K562 (cell line): ENCODE results near the gene NT5DC4. TPM values are rescaled to one million over a fixed set of nuclear protein-coding genes. Genes with fewer than 3 reads are reported as not detected.

Experiments
- CC2D1A ChIP-seq: fragments of 450-650 bp; IDR thresholded peaks from 2 replicates; pipeline ENCODE4 v1.6.1; 2017; ENCODE audit warnings: mild to moderate bottlenecking
- FUS ChIP-seq: fragments of 200-400 bp; formaldehyde crosslinking; optimal IDR thresholded peaks from 2 replicates; pipeline ENCODE3; 2017; ENCODE audit warnings: low read depth, low read length
- KLF1 ChIP-seq: fragments of 450-650 bp; IDR thresholded peaks from 2 replicates; pipeline ENCODE4 v1.6.1; 2016; ENCODE audit warnings: missing genetic modification characterization, missing compliant biosample characterization
- MEF2A ChIP-seq: IDR thresholded peaks from 2 replicates; pipeline ENCODE4 v1.6.1; 2011; ENCODE audit warnings: low read depth, mild to moderate bottlenecking, low read length, moderate library complexity; ENCODE audit not compliant: control insufficient read depth
- MYBL2 ChIP-seq, 2 experiments: fragments of 450-650 bp in 1 of 2; sonication (generic) in 1 of 2; formaldehyde crosslinking in 1 of 2; IDR thresholded peaks; 2 replicates each; pipeline versions ENCODE4 v1.6.1 to v1.8.1; 2017 to 2022; ENCODE audit warnings: borderline replicate concordance in 1 of 2, inconsistent platforms in 1 of 2, low read depth in 1 of 2, mild to moderate bottlenecking in 1 of 2, missing genetic modification reagents in 1 of 2, moderate library complexity in 1 of 2
- NCOA2 ChIP-seq, 2 experiments: fragments of 450-650 bp; IDR thresholded peaks; 2 replicates each; pipeline ENCODE4 v1.6.1; 2018; ENCODE audit warnings: mild to moderate bottlenecking in 2 of 2, moderate library complexity in 1 of 2; ENCODE audit not compliant: partially characterized antibody in 2 of 2
- NR2F6 ChIP-seq: fragments of 450-650 bp; formaldehyde crosslinking; IDR thresholded peaks from 2 replicates; pipeline ENCODE4 v1.4.0; 2020; ENCODE audit warnings: mild to moderate bottlenecking
- PHF8 ChIP-seq: fragments of 200-600 bp; sonication (generic); IDR thresholded peaks from 2 replicates; pipeline ENCODE4 v1.6.1; 2012; ENCODE audit warnings: mixed run types, mild to moderate bottlenecking, inconsistent platforms, low read length, moderate library complexity, borderline replicate concordance
- POLR2H ChIP-seq: IDR thresholded peaks from 2 replicates; pipeline ENCODE4 v1.6.1; 2016; ENCODE audit warnings: missing genetic modification characterization, low read depth, mild to moderate bottlenecking, control low read depth, missing compliant biosample characterization, moderate library complexity
- RBM39 ChIP-seq: fragments of 200-400 bp; formaldehyde crosslinking; optimal IDR thresholded peaks from 2 replicates; pipeline ENCODE3; 2018; ENCODE audit warnings: low read depth, low read length
- SAFB ChIP-seq: fragments of 200-400 bp; formaldehyde crosslinking; IDR thresholded peaks from 2 replicates; pipeline ENCODE4 v1.6.1; 2017; ENCODE audit warnings: low read depth, low read length, borderline replicate concordance
- SMARCE1 ChIP-seq: fragments of 450-650 bp; IDR thresholded peaks from 2 replicates; pipeline ENCODE4 v1.7.1; 2016; ENCODE audit warnings: mild to moderate bottlenecking
- ZNF146 ChIP-seq: IDR thresholded peaks from one replicate; pipeline ENCODE4 v1.6.1; 2018; ENCODE audit warnings: missing compliant biosample characterization; ENCODE audit not compliant: unreplicated experiment
- ZNF224 ChIP-seq: sonication (generic); formaldehyde crosslinking; IDR thresholded peaks from 2 replicates; pipeline ENCODE4 v1.8.0; 2022; ENCODE audit warnings: mild to moderate bottlenecking, missing genetic modification reagents
- ZNF232 ChIP-seq: sonication (generic); formaldehyde crosslinking; IDR thresholded peaks from 2 replicates; pipeline ENCODE4 v1.8.0; 2022; ENCODE audit warnings: mild to moderate bottlenecking, missing genetic modification reagents
- ZNF316 ChIP-seq: fragments of 450-650 bp; IDR thresholded peaks from 2 replicates; pipeline ENCODE4 v1.6.1; 2016
- ZNF507 ChIP-seq: conservative IDR thresholded peaks from 2 replicates; pipeline ENCODE4 v1.6.1; 2017; ENCODE audit warnings: missing genetic modification characterization, missing compliant biosample characterization
- ZNF644 ChIP-seq: fragments of 200-800 bp; sonication (Bioruptor generic); IDR thresholded peaks from 2 replicates; pipeline ENCODE4 v1.6.1; 2016; ENCODE audit warnings: low read depth, missing genetic modification characterization, missing compliant biosample characterization
- polyA plus RNA-seq, 8 experiments: library from polyadenylated mRNA; depleted of rRNA in 4 of 8; stranded (reverse) in 5 of 8; unstranded in 3 of 8; fragments of >200 nt; fragmentation: Nextera tagmentation in 2 of 8; fragmentation: Illumina TruSeq in 1 of 8; extraction: Ambion mirVana in 2 of 8; extraction: Trizol in 1 of 8; gene quantifications; 2 replicates each; pipeline versions ENCODE4 v1.2.1 to v1.2.3, GENCODE V29; 2011 to 2014; ENCODE audit warnings: inconsistent platforms in 1 of 8, missing spikeins in 1 of 8
- total RNA-seq, 7 experiments: library from RNA; depleted of rRNA in 6 of 7; stranded (reverse); fragments of >200 nt in 6 of 7; fragmentation: Illumina TruSeq in 2 of 7; extraction: Trizol in 2 of 7; gene quantifications; 2 replicates each; pipeline versions ENCODE4 v1.2.1 to v1.2.3, GENCODE V29; 2011 to 2021; ENCODE audit warnings: low replicate concordance in 1 of 7
- TF ChIP-seq, protein P1 (sequence below): fragments of 250-450 bp; sonication (Bioruptor Pico); IDR thresholded peaks from 2 replicates; pipeline ENCODE4 v1.5.0; 2022; ENCODE audit warnings: mild to moderate bottlenecking
- TF ChIP-seq, protein P2 (sequence below): fragments of 250-450 bp; sonication (Bioruptor Pico); IDR thresholded peaks from 2 replicates; pipeline ENCODE4 v1.5.0; 2020; ENCODE audit warnings: mild to moderate bottlenecking
- TF ChIP-seq, protein P3 (sequence below): fragments of 450-650 bp; IDR thresholded peaks from 2 replicates; pipeline ENCODE4 v1.7.0; 2016; ENCODE audit warnings: borderline replicate concordance
- TF ChIP-seq, protein P4 (sequence below): fragments of 250-450 bp; sonication (Bioruptor Pico); IDR thresholded peaks from 2 replicates; pipeline ENCODE4 v1.6.1; 2021; ENCODE audit warnings: mild to moderate bottlenecking
- TF ChIP-seq, protein P5 (sequence below): sonication (generic); formaldehyde crosslinking; IDR thresholded peaks from 2 replicates; pipeline ENCODE4 v1.5.0; 2020; ENCODE audit warnings: missing genetic modification reagents

The NT5DC4 gene
- total and polyA plus RNA-seq, 9 of the 15 experiments (the other 6 are each of a cell fraction or from before 2014, with no cell fraction given): 0.44 to 6.9 (median 2.5) TPM

- TF ChIP-seq, protein P1, sequence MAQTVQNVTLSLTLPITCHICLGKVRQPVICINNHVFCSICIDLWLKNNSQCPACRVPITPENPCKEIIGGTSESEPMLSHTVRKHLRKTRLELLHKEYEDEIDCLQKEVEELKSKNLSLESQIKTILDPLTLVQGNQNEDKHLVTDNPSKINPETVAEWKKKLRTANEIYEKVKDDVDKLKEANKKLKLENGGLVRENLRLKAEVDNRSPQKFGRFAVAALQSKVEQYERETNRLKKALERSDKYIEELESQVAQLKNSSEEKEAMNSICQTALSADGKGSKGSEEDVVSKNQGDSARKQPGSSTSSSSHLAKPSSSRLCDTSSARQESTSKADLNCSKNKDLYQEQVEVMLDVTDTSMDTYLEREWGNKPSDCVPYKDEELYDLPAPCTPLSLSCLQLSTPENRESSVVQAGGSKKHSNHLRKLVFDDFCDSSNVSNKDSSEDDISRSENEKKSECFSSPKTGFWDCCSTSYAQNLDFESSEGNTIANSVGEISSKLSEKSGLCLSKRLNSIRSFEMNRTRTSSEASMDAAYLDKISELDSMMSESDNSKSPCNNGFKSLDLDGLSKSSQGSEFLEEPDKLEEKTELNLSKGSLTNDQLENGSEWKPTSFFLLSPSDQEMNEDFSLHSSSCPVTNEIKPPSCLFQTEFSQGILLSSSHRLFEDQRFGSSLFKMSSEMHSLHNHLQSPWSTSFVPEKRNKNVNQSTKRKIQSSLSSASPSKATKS: no peak
- TF ChIP-seq ZNF644 (tag): no peak; the same call in 1 of the 2 replicates
- no peak for TF ChIP-seq ZNF224
- no peak for TF ChIP-seq KLF1
- no peak for TF ChIP-seq SAFB
- TF ChIP-seq, protein P2, sequence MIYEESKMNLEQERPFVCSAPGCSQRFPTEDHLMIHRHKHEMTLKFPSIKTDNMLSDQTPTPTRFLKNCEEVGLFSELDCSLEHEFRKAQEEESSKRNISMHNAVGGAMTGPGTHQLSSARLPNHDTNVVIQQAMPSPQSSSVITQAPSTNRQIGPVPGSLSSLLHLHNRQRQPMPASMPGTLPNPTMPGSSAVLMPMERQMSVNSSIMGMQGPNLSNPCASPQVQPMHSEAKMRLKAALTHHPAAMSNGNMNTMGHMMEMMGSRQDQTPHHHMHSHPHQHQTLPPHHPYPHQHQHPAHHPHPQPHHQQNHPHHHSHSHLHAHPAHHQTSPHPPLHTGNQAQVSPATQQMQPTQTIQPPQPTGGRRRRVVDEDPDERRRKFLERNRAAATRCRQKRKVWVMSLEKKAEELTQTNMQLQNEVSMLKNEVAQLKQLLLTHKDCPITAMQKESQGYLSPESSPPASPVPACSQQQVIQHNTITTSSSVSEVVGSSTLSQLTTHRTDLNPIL (CRISPR knock-in tag): no peak
- no peak for TF ChIP-seq RBM39
- no peak for TF ChIP-seq FUS
- TF ChIP-seq, protein P3, sequence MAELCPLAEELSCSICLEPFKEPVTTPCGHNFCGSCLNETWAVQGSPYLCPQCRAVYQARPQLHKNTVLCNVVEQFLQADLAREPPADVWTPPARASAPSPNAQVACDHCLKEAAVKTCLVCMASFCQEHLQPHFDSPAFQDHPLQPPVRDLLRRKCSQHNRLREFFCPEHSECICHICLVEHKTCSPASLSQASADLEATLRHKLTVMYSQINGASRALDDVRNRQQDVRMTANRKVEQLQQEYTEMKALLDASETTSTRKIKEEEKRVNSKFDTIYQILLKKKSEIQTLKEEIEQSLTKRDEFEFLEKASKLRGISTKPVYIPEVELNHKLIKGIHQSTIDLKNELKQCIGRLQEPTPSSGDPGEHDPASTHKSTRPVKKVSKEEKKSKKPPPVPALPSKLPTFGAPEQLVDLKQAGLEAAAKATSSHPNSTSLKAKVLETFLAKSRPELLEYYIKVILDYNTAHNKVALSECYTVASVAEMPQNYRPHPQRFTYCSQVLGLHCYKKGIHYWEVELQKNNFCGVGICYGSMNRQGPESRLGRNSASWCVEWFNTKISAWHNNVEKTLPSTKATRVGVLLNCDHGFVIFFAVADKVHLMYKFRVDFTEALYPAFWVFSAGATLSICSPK: no peak
- TF ChIP-seq NR2F6: 0 out of 2 replicates have a peak, but pooled peaks have one; percentile 60
- TF ChIP-seq NCOA2 (IDR thresholded peaks at IDR 0.05; ENCODE audit: partially characterized antibody in 2 of 2): no peak
- TF ChIP-seq ZNF316: peak; percentile 89
- no peak; the same call in 1 of the 2 replicates for TF ChIP-seq PHF8
- TF ChIP-seq MEF2A: no peak
- peak; percentile 100 for TF ChIP-seq SMARCE1
- TF ChIP-seq MYBL2 (IDR thresholded peaks at IDR 0.05; ENCODE audit: low read depth): no peak
- no peak for TF ChIP-seq MYBL2 (CRISPR knock-in tag; IDR thresholded peaks at IDR 0.05; ENCODE audit: borderline replicate concordance)
- TF ChIP-seq POLR2H (tag): no peak
- TF ChIP-seq, protein P4, sequence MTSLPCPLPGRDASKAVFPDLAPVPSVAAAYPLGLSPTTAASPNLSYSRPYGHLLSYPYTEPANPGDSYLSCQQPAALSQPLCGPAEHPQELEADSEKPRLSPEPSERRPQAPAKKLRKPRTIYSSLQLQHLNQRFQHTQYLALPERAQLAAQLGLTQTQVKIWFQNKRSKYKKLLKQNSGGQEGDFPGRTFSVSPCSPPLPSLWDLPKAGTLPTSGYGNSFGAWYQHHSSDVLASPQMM (CRISPR knock-in tag): no peak
- no peak for TF ChIP-seq ZNF507 (tag)
- TF ChIP-seq, protein P5, sequence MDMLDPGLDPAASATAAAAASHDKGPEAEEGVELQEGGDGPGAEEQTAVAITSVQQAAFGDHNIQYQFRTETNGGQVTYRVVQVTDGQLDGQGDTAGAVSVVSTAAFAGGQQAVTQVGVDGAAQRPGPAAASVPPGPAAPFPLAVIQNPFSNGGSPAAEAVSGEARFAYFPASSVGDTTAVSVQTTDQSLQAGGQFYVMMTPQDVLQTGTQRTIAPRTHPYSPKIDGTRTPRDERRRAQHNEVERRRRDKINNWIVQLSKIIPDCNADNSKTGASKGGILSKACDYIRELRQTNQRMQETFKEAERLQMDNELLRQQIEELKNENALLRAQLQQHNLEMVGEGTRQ: no peak
- TF ChIP-seq ZNF146 (CRISPR knock-in tag): no peak
- TF ChIP-seq CC2D1A: peak; percentile 86; the same call in 1 of the 2 replicates
- no peak for TF ChIP-seq ZNF232
Observed at GRCh38 chr2:112706170-112706664, 14.6 kb upstream of the NT5DC4 start (continued).
